H9 (cell line): ENCODE results near the gene PARD6G. TPM values are rescaled to one million over a fixed set of nuclear protein-coding genes. Genes with fewer than 3 reads are reported as not detected.

Experiments
- DNase-seq: peaks from one replicate; pipeline ENCODE4 v3.0.0-alpha.2; 2017
- H2AFZ ChIP-seq: one replicate; pipeline ENCODE4 v1.6.1; 2013; ENCODE audit warnings: mild to moderate bottlenecking, low read length, control low read depth, moderate library complexity
- H2AK5ac ChIP-seq: 2 replicates; pipeline ENCODE4 v1.6.1; 2013; ENCODE audit warnings: low read length, control low read depth, mixed read lengths; ENCODE audit not compliant: insufficient read length
- H2BK120ac ChIP-seq: one replicate; pipeline ENCODE4 v1.6.1; 2013; ENCODE audit warnings: low read depth, mild to moderate bottlenecking, low read length, control low read depth, inconsistent platforms; ENCODE audit not compliant: poor library complexity, severe bottlenecking
- H2BK12ac ChIP-seq: 2 replicates; pipeline ENCODE4 v1.6.1; 2013; ENCODE audit warnings: low read length, control low read depth, mixed read lengths, low read depth; ENCODE audit not compliant: insufficient read length
- H2BK15ac ChIP-seq: 2 replicates; pipeline ENCODE4 v1.6.1; 2013; ENCODE audit warnings: low read depth, low read length, control low read depth
- H2BK20ac ChIP-seq: one replicate; pipeline ENCODE4 v1.6.1; 2013; ENCODE audit warnings: low read depth, mild to moderate bottlenecking, low read length, control low read depth, inconsistent platforms; ENCODE audit not compliant: poor library complexity, severe bottlenecking
- H2BK5ac ChIP-seq: 2 replicates; pipeline ENCODE4 v1.6.1; 2013; ENCODE audit warnings: low read length, control low read depth, mixed read lengths; ENCODE audit not compliant: insufficient read length
- H3K14ac ChIP-seq: 2 replicates; pipeline ENCODE4 v1.6.1; 2013; ENCODE audit warnings: low read length, control low read depth; ENCODE audit not compliant: insufficient read depth
- H3K18ac ChIP-seq: 2 replicates; pipeline ENCODE4 v1.6.1; 2013; ENCODE audit warnings: low read depth, mild to moderate bottlenecking, mixed read lengths, low read length, control low read depth; ENCODE audit not compliant: insufficient read length
- H3K23ac ChIP-seq: 2 replicates; pipeline ENCODE4 v1.6.1; 2013; ENCODE audit warnings: low read length, control low read depth, mixed read lengths, low read depth; ENCODE audit not compliant: insufficient read length
- H3K23me2 ChIP-seq: 2 replicates; pipeline ENCODE4 v1.6.1; 2013; ENCODE audit warnings: low read depth, mild to moderate bottlenecking, mixed read lengths, low read length, control low read depth; ENCODE audit not compliant: insufficient read length, poor library complexity, severe bottlenecking
- H3K27ac ChIP-seq: 2 replicates; pipeline ENCODE4 v1.5.1; 2013; ENCODE audit warnings: low read length, control low read depth, mixed read lengths, low read depth; ENCODE audit not compliant: insufficient read length
- H3K27me3 ChIP-seq: 2 replicates; pipeline ENCODE4 v1.6.1; 2013; ENCODE audit warnings: low read length, control low read depth, inconsistent platforms; ENCODE audit not compliant: insufficient read depth
- H3K4ac ChIP-seq: 2 replicates; pipeline ENCODE4 v1.6.1; 2013; ENCODE audit warnings: low read depth, mild to moderate bottlenecking, control low read depth, inconsistent platforms, low read length, moderate library complexity
- H3K4me1 ChIP-seq: 2 replicates; pipeline ENCODE4 v1.6.1; 2013; ENCODE audit warnings: low read length, control low read depth, inconsistent platforms; ENCODE audit not compliant: insufficient read depth
- H3K4me2 ChIP-seq: 2 replicates; pipeline ENCODE4 v1.6.1; 2013; ENCODE audit warnings: low read length, control low read depth, mixed read lengths; ENCODE audit not compliant: insufficient read length, insufficient read depth
- H3K56ac ChIP-seq: 2 replicates; pipeline ENCODE4 v1.6.1; 2013; ENCODE audit warnings: low read depth, mild to moderate bottlenecking, mixed read lengths, low read length, control low read depth; ENCODE audit not compliant: insufficient read length
- H3K79me1 ChIP-seq: 2 replicates; pipeline ENCODE4 v1.6.1; 2013; ENCODE audit warnings: low read depth, mild to moderate bottlenecking, moderate library complexity, low read length, control low read depth, inconsistent platforms; ENCODE audit not compliant: insufficient read depth, poor library complexity, severe bottlenecking
- H3K79me2 ChIP-seq: 2 replicates; pipeline ENCODE4 v1.6.1; 2013; ENCODE audit warnings: low read length, control low read depth, inconsistent platforms; ENCODE audit not compliant: insufficient read depth
- H3K9ac ChIP-seq: 2 replicates; pipeline ENCODE4 v1.6.1; 2013; ENCODE audit warnings: low read length, control low read depth, mixed read lengths; ENCODE audit not compliant: insufficient read length; ENCODE audit errors: extremely low read depth
- H3K9me3 ChIP-seq: one replicate; pipeline ENCODE4 v1.6.1; 2013; ENCODE audit warnings: low read depth, low read length, inconsistent platforms; ENCODE audit not compliant: control insufficient read depth
- H3T11ph ChIP-seq: one replicate; pipeline ENCODE4 v1.6.1; 2013; ENCODE audit warnings: mild to moderate bottlenecking, low read length, control low read depth, inconsistent platforms
- H4K20me1 ChIP-seq: one replicate; pipeline ENCODE4 v1.6.1; 2013; ENCODE audit not compliant: control insufficient read depth, insufficient read length, insufficient read depth
- H4K5ac ChIP-seq: 2 replicates; pipeline ENCODE4 v1.6.1; 2013; ENCODE audit warnings: low read depth, mild to moderate bottlenecking, mixed read lengths, low read length, control low read depth; ENCODE audit not compliant: insufficient read length
- H4K8ac ChIP-seq: replicated peaks from 2 replicates; pipeline ENCODE4 v1.6.1; 2013; ENCODE audit warnings: low read length, control low read depth, mixed read lengths, low read depth; ENCODE audit not compliant: insufficient read length
- H4K91ac ChIP-seq: 2 replicates; pipeline ENCODE4 v1.6.1; 2013; ENCODE audit warnings: low read depth, mild to moderate bottlenecking, moderate library complexity, mixed read lengths, low read length, control low read depth; ENCODE audit not compliant: insufficient read length
- H3K27ac Mint-ChIP-seq, 3 experiments: 2 replicates in 2 of 3; 3 replicates in 1 of 3; pipeline ENCODE4 v1.8.0; 2020 to 2021; ENCODE audit warnings: mixed read lengths in 3 of 3, mild to moderate bottlenecking in 1 of 3, moderate library complexity in 1 of 3
- H3K27me3 Mint-ChIP-seq: 2 replicates; pipeline ENCODE4 v1.8.0; 2021; ENCODE audit warnings: low read depth, mild to moderate bottlenecking, moderate library complexity, mixed read lengths
- H3K36me3 Mint-ChIP-seq, 3 experiments: 2 replicates in 2 of 3; 3 replicates in 1 of 3; pipeline ENCODE4 v1.8.0; 2020 to 2021; ENCODE audit warnings: low read depth in 3 of 3, mixed read lengths in 3 of 3; ENCODE audit not compliant: insufficient read depth in 1 of 3
- H3K4me1 Mint-ChIP-seq, 2 experiments: 2 replicates each; pipeline ENCODE4 v1.8.0; 2020; ENCODE audit warnings: mixed read lengths in 2 of 2
- H3K4me3 Mint-ChIP-seq, 2 experiments: 2 replicates in 1 of 2; 3 replicates in 1 of 2; pipeline ENCODE4 v1.8.0; 2020 to 2021; ENCODE audit warnings: mild to moderate bottlenecking in 2 of 2, mixed read lengths in 2 of 2, moderate library complexity in 1 of 2
- H3K9me3 Mint-ChIP-seq, 2 experiments: 2 replicates in 1 of 2; 3 replicates in 1 of 2; pipeline ENCODE4 v1.8.0; 2020; ENCODE audit warnings: mild to moderate bottlenecking in 2 of 2, mixed read lengths in 2 of 2, moderate library complexity in 1 of 2
- WGBS: extraction: QIAGEN DNeasy Blood & Tissue Kit; methylation state at CpG from one replicate; pipeline ENCODE4 v1.1.7; 2013; ENCODE audit warnings: missing lambda C conversion rate, low lambda C conversion rate, mixed read lengths; ENCODE audit not compliant: insufficient read length; ENCODE audit errors: extremely low coverage; 5-methylcytosine and 5-hydroxymethylcytosine counted together
- total RNA-seq: library from RNA; stranded (reverse); gene quantifications from 2 replicates; pipeline ENCODE4 v1.2.1, GENCODE V29; 2021
- TF ChIP-seq, protein P1 (sequence below): fragments of 200-600 bp; sonication (generic); conservative IDR thresholded peaks from 3 replicates; pipeline ENCODE4 v1.8.0; 2021; ENCODE audit warnings: antibody characterized with exemption, mild to moderate bottlenecking

Gene PARD6G
- total RNA-seq, 1 experiment from 2014 or later = 11.2 TPM

GRCh38 chr18:80178935-80179818 lies 68.1 kb downstream of the PARD6G start:
- Mint-ChIP-seq H3K27me3 (no peaks in the 10 kb centered on the region), H3K9me3 (no peaks in the 10 kb centered on the region), H3K27ac (peak overlapping the region in 1 of 3 experiments; percentile 41; a peak in 1 of 7 replicates), H3K36me3 (peaks cover 0 to 1% (median 0%) of the 10 kb centered on the region in 3 experiments; a peak in 2 of 7 replicates), H3K4me3 (no peak overlapping the region), H3K4me1 (peaks cover 3 to 4% of the 10 kb centered on the region in 2 experiments; a peak in 3 of 4 replicates)
- Histone ChIP-seq H2BK120ac (no peak overlapping the region), H4K8ac (no peak overlapping the region), H3K4me1 (no peaks in the 10 kb centered on the region), H2AK5ac (no peak overlapping the region), H4K5ac (no peak overlapping the region), H2BK5ac (no peak overlapping the region), H2AFZ (no peak overlapping the region), H3K9ac (no peak overlapping the region), H3K4me2 (no peak overlapping the region), H3K9me3 (no peaks in the 10 kb centered on the region), H3K56ac (no peak overlapping the region), H3T11ph (no peak overlapping the region), H3K79me1 (no peaks in the 10 kb centered on the region), H3K27ac (no peak overlapping the region), H2BK12ac (no peak overlapping the region), H3K18ac (no peak overlapping the region), H4K20me1 (no peaks in the 10 kb centered on the region), H3K23ac (no peak overlapping the region), H3K27me3 (no peaks in the 10 kb centered on the region), H4K91ac (no peak overlapping the region), H2BK15ac (no peak overlapping the region), H2BK20ac (no peak overlapping the region), H3K23me2 (no peaks in the 10 kb centered on the region), H3K79me2 (no peaks in the 10 kb centered on the region), H3K4ac (no peak overlapping the region), H3K14ac (no peak overlapping the region)
- no peak for DNase-seq
- TF ChIP-seq, protein P1, sequence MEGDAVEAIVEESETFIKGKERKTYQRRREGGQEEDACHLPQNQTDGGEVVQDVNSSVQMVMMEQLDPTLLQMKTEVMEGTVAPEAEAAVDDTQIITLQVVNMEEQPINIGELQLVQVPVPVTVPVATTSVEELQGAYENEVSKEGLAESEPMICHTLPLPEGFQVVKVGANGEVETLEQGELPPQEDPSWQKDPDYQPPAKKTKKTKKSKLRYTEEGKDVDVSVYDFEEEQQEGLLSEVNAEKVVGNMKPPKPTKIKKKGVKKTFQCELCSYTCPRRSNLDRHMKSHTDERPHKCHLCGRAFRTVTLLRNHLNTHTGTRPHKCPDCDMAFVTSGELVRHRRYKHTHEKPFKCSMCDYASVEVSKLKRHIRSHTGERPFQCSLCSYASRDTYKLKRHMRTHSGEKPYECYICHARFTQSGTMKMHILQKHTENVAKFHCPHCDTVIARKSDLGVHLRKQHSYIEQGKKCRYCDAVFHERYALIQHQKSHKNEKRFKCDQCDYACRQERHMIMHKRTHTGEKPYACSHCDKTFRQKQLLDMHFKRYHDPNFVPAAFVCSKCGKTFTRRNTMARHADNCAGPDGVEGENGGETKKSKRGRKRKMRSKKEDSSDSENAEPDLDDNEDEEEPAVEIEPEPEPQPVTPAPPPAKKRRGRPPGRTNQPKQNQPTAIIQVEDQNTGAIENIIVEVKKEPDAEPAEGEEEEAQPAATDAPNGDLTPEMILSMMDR = no peak
- WGBS = no CpG with 5 or more reads among the region's 30 CpGs
